ENCODE measurements around the gene CADPS2.

The CADPS2 gene

GRCh38 chr7:122311734-122312450 lies 574.4 kb downstream of the CADPS2 start:
- peaks cover 10% of the 10 kb centered on the region for H3K4me1 Mint-ChIP-seq (ENCODE audit: low read depth)
- no peak overlapping the region for H3K4me3 Mint-ChIP-seq
- peaks cover 6% of the 10 kb centered on the region for H3K9me3 Mint-ChIP-seq
- no peaks in the 10 kb centered on the region for H3K36me3 Mint-ChIP-seq (ENCODE audit: low read depth)
- H3K27me3 Mint-ChIP-seq, result peaks cover 76% of the 10 kb centered on the region
- H3K27ac Mint-ChIP-seq, result no peak overlapping the region

- peaks cover 6% of the 10 kb centered on the region for H3K9me3 Mint-ChIP-seq
- H3K4me3 Mint-ChIP-seq, result no peak overlapping the region
- H3K36me3 Mint-ChIP-seq (ENCODE audit: low read depth), result no peaks in the 10 kb centered on the region
- no peak overlapping the region for H3K27ac Mint-ChIP-seq
- peaks cover 10% of the 10 kb centered on the region for H3K4me1 Mint-ChIP-seq (ENCODE audit: low read depth)
- H3K27me3 Mint-ChIP-seq, result peaks cover 77% of the 10 kb centered on the region
Measured at GRCh38 chr7:122311050-122311700, 575.1 kb downstream of the CADPS2 start.

- Mint-ChIP-seq H3K36me3 (ENCODE audit: low read depth) (no peaks in the 10 kb centered on the region), H3K4me3 (no peak overlapping the region), H3K27ac (no peak overlapping the region), H3K9me3 (peaks cover 3% of the 10 kb centered on the region), H3K27me3 (peaks cover 77% of the 10 kb centered on the region), H3K4me1 (ENCODE audit: low read depth) (peaks cover 10% of the 10 kb centered on the region)
Measured at GRCh38 chr7:122310119-122311021, 575.9 kb downstream of the CADPS2 start.

- Mint-ChIP-seq H3K27ac (no peak overlapping the region), H3K36me3 (ENCODE audit: low read depth) (peaks cover 4% of the 10 kb centered on the region), H3K4me3 (no peak overlapping the region)
Measured at GRCh38 chr7:122309421-122309820, 576.8 kb downstream of the CADPS2 start.

GRCh38 chr7:122307228-122307621 lies 579.0 kb downstream of the CADPS2 start:
- Mint-ChIP-seq H3K9me3 (no peaks in the 10 kb centered on the region), H3K4me3 (no peak overlapping the region), H3K27ac (no peak overlapping the region), H3K27me3 (peaks cover 78% of the 10 kb centered on the region), H3K4me1 (ENCODE audit: low read depth) (peaks cover 10% of the 10 kb centered on the region), H3K36me3 (ENCODE audit: low read depth) (peaks cover 5% of the 10 kb centered on the region)

More at GRCh38 chr7:122309421-122309820, 576.8 kb downstream of the CADPS2 start:
- Mint-ChIP-seq H3K9me3 (no peaks in the 10 kb centered on the region), H3K4me1 (ENCODE audit: low read depth) (peaks cover 10% of the 10 kb centered on the region), H3K27me3 (peaks cover 77% of the 10 kb centered on the region)

GRCh38 chr7:122306320-122307227 lies 579.7 kb downstream of the CADPS2 start:
- Mint-ChIP-seq H3K27ac (no peak overlapping the region), H3K4me1 (ENCODE audit: low read depth) (peaks cover 10% of the 10 kb centered on the region), H3K36me3 (ENCODE audit: low read depth) (peaks cover 5% of the 10 kb centered on the region), H3K9me3 (no peaks in the 10 kb centered on the region), H3K4me3 (no peak overlapping the region), H3K27me3 (peaks cover 78% of the 10 kb centered on the region)

- peaks cover 11% of the 10 kb centered on the region for H3K36me3 Mint-ChIP-seq (ENCODE audit: low read depth)
- no peak overlapping the region for H3K4me3 Mint-ChIP-seq
- peaks cover 78% of the 10 kb centered on the region for H3K27me3 Mint-ChIP-seq
- no peak overlapping the region for H3K27ac Mint-ChIP-seq
- peaks cover 3% of the 10 kb centered on the region for H3K4me1 Mint-ChIP-seq (ENCODE audit: low read depth)
- H3K9me3 Mint-ChIP-seq, result no peaks in the 10 kb centered on the region
Measured at GRCh38 chr7:122305475-122306319, 580.6 kb downstream of the CADPS2 start.

- H3K27ac Mint-ChIP-seq, result no peak overlapping the region
- H3K27me3 Mint-ChIP-seq, result peaks cover 83% of the 10 kb centered on the region
- H3K4me3 Mint-ChIP-seq, result no peak overlapping the region
- H3K36me3 Mint-ChIP-seq (ENCODE audit: low read depth), result peaks cover 13% of the 10 kb centered on the region
- peaks cover 3% of the 10 kb centered on the region for H3K4me1 Mint-ChIP-seq (ENCODE audit: low read depth)
- H3K9me3 Mint-ChIP-seq, result no peaks in the 10 kb centered on the region
Measured at GRCh38 chr7:122304996-122305421, 581.3 kb downstream of the CADPS2 start.

- H3K36me3 Mint-ChIP-seq (ENCODE audit: low read depth), result peaks cover 13% of the 10 kb centered on the region
Measured at GRCh38 chr7:122304319-122304975, 581.8 kb downstream of the CADPS2 start, which contains the start of gene FEZF1. Gene FEZF1, minus strand, starts transcription at chr7:122304750. Its CDS starts 313 bp downstream, at chr7:122304437.

GRCh38 chr7:122303531-122304318 lies 582.5 kb downstream of the CADPS2 start:
- no peak overlapping the region for H3K27ac Mint-ChIP-seq
- peaks cover 4% of the 10 kb centered on the region for H3K9me3 Mint-ChIP-seq
- H3K4me1 Mint-ChIP-seq (ENCODE audit: low read depth), result no peaks in the 10 kb centered on the region
- peaks cover 85% of the 10 kb centered on the region for H3K27me3 Mint-ChIP-seq
- H3K36me3 Mint-ChIP-seq (ENCODE audit: low read depth), result peaks cover 13% of the 10 kb centered on the region
- no peak overlapping the region for H3K4me3 Mint-ChIP-seq

More at GRCh38 chr7:122304319-122304975, 581.8 kb downstream of the CADPS2 start, which contains the start of gene FEZF1:
- Mint-ChIP-seq H3K9me3 (peaks cover under 1% of the 10 kb centered on the region), H3K27ac (no peak within 1 kb of the TSS), H3K4me3 (no peak within 1 kb of the TSS), H3K4me1 (ENCODE audit: low read depth) (no peaks in the 10 kb centered on the region), H3K27me3 (peaks cover 83% of the 10 kb centered on the region)

- Mint-ChIP-seq H3K4me1 (ENCODE audit: low read depth) (no peaks in the 10 kb centered on the region), H3K9me3 (peaks cover 4% of the 10 kb centered on the region), H3K4me3 (no peak overlapping the region), H3K36me3 (ENCODE audit: low read depth) (peaks cover 13% of the 10 kb centered on the region), H3K27me3 (peaks cover 86% of the 10 kb centered on the region), H3K27ac (no peak overlapping the region)
Measured at GRCh38 chr7:122302761-122303530, 583.3 kb downstream of the CADPS2 start.

All from stimulated activated naive CD8-positive, alpha-beta T cell treated with anti-CD3 and anti-CD28 coated beads, Interleukin-15, Interleukin-2, amounts not matched to agents 100 ng/mL and 50 ng/mL, for 24 hours (primary cell).